Neural progenitor cell (in vitro differentiated cells): ENCODE data around the gene GPS1. TPM values are rescaled to one million over a fixed set of nuclear protein-coding genes. Genes with fewer than 3 reads are reported as not detected.

Source experiments
- DNase-seq: peaks from one replicate; pipeline ENCODE4 v3.0.0-alpha.2; 2016; ENCODE audit warnings: low spot score
- H2AFZ ChIP-seq: fragments of 200-600 bp; sonication (generic); replicated peaks from 2 replicates; pipeline ENCODE4 v1.6.1; 2016; ENCODE audit warnings: antibody characterized with exemption
- H3F3A ChIP-seq: fragments of 200-600 bp; sonication (generic); 2 replicates; pipeline ENCODE4 v1.6.1; 2016; ENCODE audit warnings: antibody characterized with exemption, low read depth
- H3K27ac ChIP-seq: fragments of 200-600 bp; sonication (generic); 2 replicates; pipeline ENCODE4 v1.5.1; 2016; ENCODE audit warnings: mild to moderate bottlenecking
- H3K27me3 ChIP-seq: fragments of 200-600 bp; sonication (generic); 2 replicates; pipeline ENCODE4 v1.6.1; 2016; ENCODE audit warnings: mild to moderate bottlenecking, moderate library complexity
- H3K36me3 ChIP-seq: fragments of 200-600 bp; sonication (generic); 2 replicates; pipeline ENCODE4 v1.5.1; 2016
- H3K4me1 ChIP-seq: fragments of 200-600 bp; sonication (generic); 2 replicates; pipeline ENCODE4 v1.6.1; 2016; ENCODE audit warnings: mixed run types
- H3K4me2 ChIP-seq: fragments of 200-600 bp; sonication (generic); 2 replicates; pipeline ENCODE4 v1.6.1; 2016
- H3K4me3 ChIP-seq: fragments of 200-600 bp; sonication (generic); 2 replicates; pipeline ENCODE4 v1.5.1; 2016
- H3K79me2 ChIP-seq: fragments of 200-600 bp; sonication (generic); 2 replicates; pipeline ENCODE4 v1.6.1; 2016; ENCODE audit warnings: low read depth
- H3K9ac ChIP-seq: fragments of 200-600 bp; sonication (generic); 2 replicates; pipeline ENCODE4 v1.6.1; 2016
- H3K9me3 ChIP-seq: fragments of 200-600 bp; sonication (generic); 2 replicates; pipeline ENCODE4 v1.5.1; 2016; ENCODE audit warnings: low read depth
- H4K20me1 ChIP-seq: fragments of 200-600 bp; sonication (generic); 2 replicates; pipeline ENCODE4 v1.6.1; 2016; ENCODE audit warnings: low read depth
- H3K27ac Mint-ChIP-seq: 3 replicates; pipeline ENCODE4 v1.8.0; 2021; ENCODE audit warnings: mixed read lengths
- H3K27me3 Mint-ChIP-seq: 2 replicates; pipeline ENCODE4 v1.8.0; 2022; ENCODE audit warnings: low read depth, mild to moderate bottlenecking, inconsistent platforms, moderate library complexity, mixed read lengths; ENCODE audit not compliant: insufficient read depth
- H3K36me3 Mint-ChIP-seq: 3 replicates; pipeline ENCODE4 v1.8.0; 2021; ENCODE audit warnings: mixed read lengths
- H3K4me1 Mint-ChIP-seq: 3 replicates; pipeline ENCODE4 v1.8.0; 2021; ENCODE audit warnings: mixed read lengths
- H3K4me3 Mint-ChIP-seq: 3 replicates; pipeline ENCODE4 v1.8.0; 2021; ENCODE audit warnings: mild to moderate bottlenecking, moderate library complexity, mixed read lengths
- H3K9me3 Mint-ChIP-seq: 3 replicates; pipeline ENCODE4 v1.8.0; 2020; ENCODE audit warnings: mixed read lengths
- CTCF ChIP-seq: fragments of 200-600 bp; sonication (generic); IDR thresholded peaks from 2 replicates; pipeline ENCODE4 v1.5.1; 2017; ENCODE audit warnings: antibody characterized with exemption, mild to moderate bottlenecking
- EZH2 ChIP-seq: fragments of 200-600 bp; sonication (generic); IDR thresholded peaks from 2 replicates; pipeline ENCODE4 v1.6.1; 2017; ENCODE audit warnings: antibody characterized with exemption, mild to moderate bottlenecking, moderate library complexity
- EZH2phosphoT487 ChIP-seq: fragments of 200-600 bp; sonication (generic); IDR thresholded peaks from 2 replicates; pipeline ENCODE4 v1.6.1; 2017; ENCODE audit warnings: antibody characterized with exemption
- total RNA-seq: library from RNA; depleted of rRNA; stranded (reverse); fragments of >200 nt; gene quantifications from 2 replicates; pipeline ENCODE4 v1.2.3, GENCODE V29; 2015; ENCODE audit warnings: low replicate concordance

GPS1 gene
- total RNA-seq, 1 donor from 2014 or later: 86.6 TPM

DNA sequence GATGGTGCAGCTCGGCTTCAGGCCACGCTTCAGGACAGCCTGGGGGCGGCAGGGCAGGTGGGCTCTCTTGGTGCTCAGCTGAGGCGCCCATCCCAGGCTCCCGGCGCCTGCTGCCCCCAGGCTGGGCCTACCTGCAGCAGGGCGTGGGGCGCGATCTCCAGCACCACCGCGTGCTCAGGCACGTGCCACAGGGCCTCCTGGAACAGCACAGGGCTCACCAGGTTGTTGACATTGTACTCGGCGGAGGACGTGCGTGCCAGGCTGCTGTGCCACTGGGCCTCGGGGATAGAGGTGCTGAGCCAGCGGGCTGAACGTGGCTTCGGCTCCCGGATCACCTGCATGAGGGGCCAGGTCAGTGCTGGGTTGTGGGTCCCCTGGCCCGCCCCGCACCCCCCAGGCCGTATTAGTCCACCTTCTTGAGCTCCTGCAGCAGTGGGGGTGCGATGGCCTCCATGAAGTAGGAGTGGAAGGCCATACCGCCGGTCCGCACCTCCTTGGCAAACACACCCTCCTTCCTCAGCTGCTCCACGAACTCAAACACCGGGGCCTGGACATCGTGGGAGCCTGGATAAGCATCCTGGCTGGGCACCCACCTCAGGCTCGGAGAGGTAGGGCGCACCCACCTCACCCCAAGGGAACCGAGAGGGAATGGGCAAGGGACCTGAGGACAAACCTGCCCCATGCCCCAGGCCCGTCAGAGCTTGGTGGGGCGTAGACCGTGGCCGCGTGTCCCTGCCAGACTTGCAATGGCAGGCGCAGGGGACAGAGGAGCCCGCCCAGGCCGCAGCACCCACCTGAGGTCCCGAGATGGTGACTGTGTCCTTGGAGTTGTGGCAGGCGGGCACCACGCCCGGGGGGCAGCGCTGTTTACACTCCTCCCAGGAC, 37.4 kb downstream of the GPS1 start:
- no peak overlapping the region for H3K4me3 ChIP-seq
- DNase-seq: no peak
- H3K9me3 Mint-ChIP-seq: no peaks in the 10 kb centered on the region
- H3K4me2 ChIP-seq: no peak overlapping the region
- H3K4me1 ChIP-seq: no peaks in the 10 kb centered on the region
- H3K4me1 Mint-ChIP-seq: no peaks in the 10 kb centered on the region
- H3K27me3 Mint-ChIP-seq: no peaks in the 10 kb centered on the region
- no peaks in the 10 kb centered on the region for H3K9me3 ChIP-seq
- no peaks in the 10 kb centered on the region for H3K27me3 ChIP-seq
- H2AFZ ChIP-seq: no peak overlapping the region
- peaks cover 93% of the 10 kb centered on the region for H4K20me1 ChIP-seq
- H3K36me3 ChIP-seq: no peaks in the 10 kb centered on the region
- no peak overlapping the region for H3K4me3 Mint-ChIP-seq
- TF ChIP-seq CTCF (no peak), EZH2 (no peak), EZH2phosphoT487 (no peak)
- H3F3A ChIP-seq: peaks cover 2% of the 10 kb centered on the region
- no peak overlapping the region for H3K27ac ChIP-seq
- H3K27ac Mint-ChIP-seq: no peak overlapping the region
- no peak overlapping the region for H3K9ac ChIP-seq
- H3K36me3 Mint-ChIP-seq: peaks cover 2% of the 10 kb centered on the region
- H3K79me2 ChIP-seq: peaks cover 31% of the 10 kb centered on the region

DNA sequence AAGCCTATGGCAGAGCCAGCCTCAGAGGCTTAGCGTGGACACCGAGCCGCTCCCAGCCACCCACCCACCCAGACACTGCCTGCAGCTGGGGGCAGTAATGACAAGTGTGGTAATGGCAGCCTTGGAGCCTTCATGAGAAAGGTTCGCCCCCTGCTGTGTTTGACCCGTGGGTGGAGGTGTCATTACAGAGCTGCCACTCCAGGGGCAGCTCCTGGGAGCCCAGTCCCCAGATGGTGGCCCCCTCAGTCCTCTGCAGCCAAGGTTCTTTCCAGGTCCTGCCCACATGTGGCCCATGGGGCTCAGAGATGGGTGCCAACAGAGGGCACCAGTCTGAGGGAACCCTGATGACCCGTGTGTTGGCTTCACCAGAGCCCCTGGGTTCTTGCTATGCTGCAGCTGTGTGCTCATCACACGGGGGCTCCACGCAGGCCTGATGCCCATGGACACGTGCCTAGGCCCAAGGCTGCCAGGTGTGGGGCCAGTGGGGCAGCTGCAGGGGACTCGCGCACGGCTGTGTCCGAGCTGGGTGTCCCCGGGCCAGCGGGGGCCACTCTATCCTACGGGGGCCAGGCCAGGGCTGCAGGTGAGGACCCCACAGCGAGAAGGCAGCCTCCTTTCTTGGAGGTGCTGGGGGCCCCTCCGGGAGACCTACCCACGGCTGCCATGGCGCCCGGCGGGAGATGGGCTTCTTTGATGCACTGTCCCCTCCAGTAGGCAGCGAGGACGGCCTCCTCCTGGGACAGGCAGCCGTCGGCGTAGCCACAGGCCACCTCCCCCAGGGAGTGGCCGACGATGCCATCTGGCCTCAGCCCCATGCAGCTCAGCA, 38.2 kb downstream of the GPS1 start:
- peaks cover 2% of the 10 kb centered on the region for H3K27me3 Mint-ChIP-seq
- no peak overlapping the region for H3K9ac ChIP-seq
- H3K9me3 ChIP-seq: no peaks in the 10 kb centered on the region
- H3K4me3 Mint-ChIP-seq: no peak overlapping the region
- peaks cover 2% of the 10 kb centered on the region for H3K36me3 Mint-ChIP-seq
- no peak for DNase-seq
- H3F3A ChIP-seq: peaks cover 2% of the 10 kb centered on the region
- H3K27ac Mint-ChIP-seq: no peak overlapping the region
- H3K4me3 ChIP-seq: no peak overlapping the region
- H3K27ac ChIP-seq: no peak overlapping the region
- peaks cover 90% of the 10 kb centered on the region for H4K20me1 ChIP-seq
- peaks cover 39% of the 10 kb centered on the region for H3K79me2 ChIP-seq
- no peaks in the 10 kb centered on the region for H3K36me3 ChIP-seq
- no peak overlapping the region for H3K4me2 ChIP-seq
- no peaks in the 10 kb centered on the region for H3K4me1 ChIP-seq
- H3K27me3 ChIP-seq: no peaks in the 10 kb centered on the region
- no peaks in the 10 kb centered on the region for H3K4me1 Mint-ChIP-seq
- TF ChIP-seq EZH2 (no peak), CTCF (no peak), EZH2phosphoT487 (no peak)
- no peaks in the 10 kb centered on the region for H3K9me3 Mint-ChIP-seq
- H2AFZ ChIP-seq: no peak overlapping the region

GRCh38 chr17:82090549-82091263, 39.0 kb downstream of the GPS1 start:
- Histone ChIP-seq H4K20me1 (peaks cover 91% of the 10 kb centered on the region), H3K79me2 (peaks cover 47% of the 10 kb centered on the region), H2AFZ (no peak overlapping the region), H3K4me2 (no peak overlapping the region), H3K4me3 (no peak overlapping the region), H3F3A (peaks cover 2% of the 10 kb centered on the region), H3K36me3 (no peaks in the 10 kb centered on the region), H3K9me3 (no peaks in the 10 kb centered on the region), H3K27me3 (no peaks in the 10 kb centered on the region), H3K4me1 (peaks cover 3% of the 10 kb centered on the region), H3K27ac (no peak overlapping the region), H3K9ac (no peak overlapping the region)
- DNase-seq: no peak
- no peaks in the 10 kb centered on the region for H3K4me1 Mint-ChIP-seq
- no peak overlapping the region for H3K27ac Mint-ChIP-seq
- H3K9me3 Mint-ChIP-seq: no peaks in the 10 kb centered on the region
- H3K27me3 Mint-ChIP-seq: peaks cover 2% of the 10 kb centered on the region
- TF ChIP-seq CTCF: no peak
- TF ChIP-seq EZH2phosphoT487: no peak
- no peak for TF ChIP-seq EZH2
- H3K4me3 Mint-ChIP-seq: no peak overlapping the region
- peaks cover 2% of the 10 kb centered on the region for H3K36me3 Mint-ChIP-seq
